Lower lobe of right lung (tissue), 2 donors: ENCODE data around the gene TBX20. TPM values are rescaled to one million over a fixed set of nuclear protein-coding genes. Genes with fewer than 3 reads are reported as not detected.

ENCODE experiments used
- ATAC-seq, 2 donors: fragments of 200-7000 bp; cut with Tn5 transposase; one replicate each; pipeline ENCODE4 v1.9.1; 2020 to 2022; ENCODE audit warnings: mild to moderate bottlenecking in 2 of 2, moderate library complexity in 2 of 2
- DNase-seq: peaks from one replicate; pipeline ENCODE4 v3.0.0-alpha.2; 2020
- H3K27ac ChIP-seq: fragments of 200-600 bp; one replicate; pipeline ENCODE4 v1.8.0; 2022
- H3K27me3 ChIP-seq: fragments of 200-600 bp; one replicate; pipeline ENCODE4 v1.8.0; 2022; ENCODE audit warnings: low read depth
- H3K36me3 ChIP-seq: fragments of 200-600 bp; one replicate; pipeline ENCODE4 v1.8.0; 2022; ENCODE audit warnings: mild to moderate bottlenecking
- H3K4me1 ChIP-seq: fragments of 200-600 bp; one replicate; pipeline ENCODE4 v1.8.0; 2022
- H3K4me3 ChIP-seq: fragments of 200-600 bp; one replicate; pipeline ENCODE4 v1.8.0; 2022; ENCODE audit warnings: mild to moderate bottlenecking
- H3K9me3 ChIP-seq: fragments of 200-600 bp; one replicate; pipeline ENCODE4 v1.8.0; 2022
- intact Hi-C: fragments of 100-400 bp; cut with DNase I; formaldehyde crosslinking; loops from one replicate; pipeline ENCODE4 v1.11.0; 2022
- total RNA-seq: library from RNA; stranded (reverse); fragmentation: NEBNext Ultra II Directional; extraction: Animal tissue kit (Norgen Biotek cat#: 25700); gene quantifications from one replicate; pipeline ENCODE4 v1.2.1, GENCODE V29; 2021
- TF ChIP-seq, protein P1 (sequence below): fragments of 200-600 bp; IDR thresholded peaks from one replicate; pipeline ENCODE4 v1.8.0; 2022; ENCODE audit warnings: antibody characterized with exemption, mild to moderate bottlenecking
- donor health status: DM: no; HTN: yes; CAD: no; lungs with severe emphysema.

TBX20 gene
- total RNA-seq, 1 donor from 2014 or later, result 0.65 TPM

DNA sequence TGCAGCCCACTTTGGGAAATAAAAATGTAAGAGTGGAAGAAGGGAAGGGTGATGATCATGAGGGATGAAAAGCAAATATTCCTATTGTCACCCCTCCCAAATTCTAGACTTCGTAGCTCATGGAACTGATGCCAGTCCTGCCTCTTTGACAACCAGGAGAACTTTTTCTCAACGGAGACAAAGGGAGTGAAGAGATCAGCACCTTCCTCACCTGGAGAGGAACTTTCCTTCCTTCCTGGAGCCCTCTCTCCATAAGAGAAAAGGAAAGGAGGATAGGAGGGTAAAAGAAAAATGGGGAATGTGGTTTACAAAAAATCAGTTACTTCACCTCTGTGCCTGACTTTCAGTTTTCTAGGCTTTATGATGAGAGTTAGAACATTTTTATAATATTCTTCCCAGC is 3.4 kb downstream of the TBX20 start:
- TF ChIP-seq, protein P1, sequence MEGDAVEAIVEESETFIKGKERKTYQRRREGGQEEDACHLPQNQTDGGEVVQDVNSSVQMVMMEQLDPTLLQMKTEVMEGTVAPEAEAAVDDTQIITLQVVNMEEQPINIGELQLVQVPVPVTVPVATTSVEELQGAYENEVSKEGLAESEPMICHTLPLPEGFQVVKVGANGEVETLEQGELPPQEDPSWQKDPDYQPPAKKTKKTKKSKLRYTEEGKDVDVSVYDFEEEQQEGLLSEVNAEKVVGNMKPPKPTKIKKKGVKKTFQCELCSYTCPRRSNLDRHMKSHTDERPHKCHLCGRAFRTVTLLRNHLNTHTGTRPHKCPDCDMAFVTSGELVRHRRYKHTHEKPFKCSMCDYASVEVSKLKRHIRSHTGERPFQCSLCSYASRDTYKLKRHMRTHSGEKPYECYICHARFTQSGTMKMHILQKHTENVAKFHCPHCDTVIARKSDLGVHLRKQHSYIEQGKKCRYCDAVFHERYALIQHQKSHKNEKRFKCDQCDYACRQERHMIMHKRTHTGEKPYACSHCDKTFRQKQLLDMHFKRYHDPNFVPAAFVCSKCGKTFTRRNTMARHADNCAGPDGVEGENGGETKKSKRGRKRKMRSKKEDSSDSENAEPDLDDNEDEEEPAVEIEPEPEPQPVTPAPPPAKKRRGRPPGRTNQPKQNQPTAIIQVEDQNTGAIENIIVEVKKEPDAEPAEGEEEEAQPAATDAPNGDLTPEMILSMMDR, result no peak
- Histone ChIP-seq H3K4me3 (no peak overlapping the region), H3K4me1 (peaks cover 8% of the 10 kb centered on the region), H3K27me3 (peaks cover 88% of the 10 kb centered on the region), H3K36me3 (no peaks in the 10 kb centered on the region), H3K27ac (no peak overlapping the region), H3K9me3 (no peaks in the 10 kb centered on the region)
- DNase-seq, result no peak
- intact Hi-C loops, result no loop called here
- ATAC-seq, result no peak

DNA sequence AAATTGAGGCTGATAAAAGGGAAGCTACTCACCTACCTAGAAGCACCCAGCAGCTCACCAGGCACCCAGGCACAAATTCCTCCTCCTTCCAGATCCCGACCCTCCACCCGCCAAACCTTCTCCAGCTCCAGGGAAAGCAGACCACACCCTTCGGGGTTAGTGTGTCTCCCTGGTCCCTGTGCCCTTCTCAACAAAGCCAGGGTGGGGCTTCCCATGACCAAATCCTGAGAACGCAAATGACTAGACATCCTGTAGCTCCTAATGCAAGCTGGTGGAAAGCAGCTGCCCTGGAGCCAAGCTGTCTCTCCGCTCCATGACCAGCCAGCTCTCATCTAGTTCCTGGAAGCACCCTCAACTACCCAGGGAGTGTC is 4.4 kb downstream of the TBX20 start:
- peaks cover 8% of the 10 kb centered on the region for H3K4me1 ChIP-seq
- ATAC-seq, result no peak
- H3K36me3 ChIP-seq, result no peaks in the 10 kb centered on the region
- peaks cover 79% of the 10 kb centered on the region for H3K27me3 ChIP-seq
- no peak overlapping the region for H3K27ac ChIP-seq
- H3K4me3 ChIP-seq, result no peak overlapping the region
- no peak for DNase-seq
- TF ChIP-seq, protein P1, result no peak
- intact Hi-C loops, result no loop called here
- H3K9me3 ChIP-seq, result no peaks in the 10 kb centered on the region

DNA sequence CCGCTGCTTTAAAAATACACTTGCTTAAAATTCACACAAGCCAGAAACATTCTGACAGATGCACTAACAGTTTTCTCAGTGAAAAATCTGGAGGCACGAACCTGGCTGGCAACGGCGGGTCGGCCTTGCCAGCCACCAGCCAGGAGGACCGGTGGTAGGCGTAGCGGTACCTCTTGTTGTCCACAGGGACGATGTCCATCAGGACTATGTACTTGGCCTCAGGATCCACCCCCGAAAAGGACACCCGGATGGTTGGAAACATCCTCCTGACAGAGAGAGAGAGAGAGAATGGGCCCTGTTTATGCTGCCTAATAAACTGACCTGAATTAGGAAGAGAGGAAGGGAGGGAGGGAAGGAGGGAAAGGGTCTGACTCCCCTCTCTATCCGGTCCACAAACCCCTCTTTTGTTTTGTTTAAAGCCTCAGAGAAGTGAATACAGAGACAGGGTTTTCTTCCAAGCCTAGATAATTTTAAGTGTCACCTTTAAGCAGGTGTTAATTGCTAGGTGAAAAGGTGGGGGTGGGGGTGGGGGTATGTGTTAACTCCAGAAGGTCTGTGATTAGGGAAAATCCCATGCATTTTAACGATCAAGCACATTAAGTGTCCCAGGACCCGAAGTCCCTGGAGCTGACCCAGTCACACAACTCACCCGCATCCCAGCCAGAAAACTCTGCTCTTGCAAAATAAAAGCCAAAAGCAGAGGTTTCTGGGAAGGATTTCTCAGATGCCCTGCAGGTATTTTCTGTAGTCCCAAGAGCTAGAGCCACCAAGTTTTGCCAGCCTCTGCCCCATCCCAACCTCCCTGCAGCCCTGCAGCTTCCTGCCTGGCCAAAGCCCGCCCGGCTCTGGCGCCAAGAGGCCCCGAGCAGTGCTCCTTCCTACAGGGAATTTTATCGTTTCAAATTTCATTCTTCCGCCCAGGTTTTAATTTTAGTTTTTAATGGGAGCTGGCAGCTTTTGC is 5.0 kb downstream of the TBX20 start:
- no peak for DNase-seq
- Histone ChIP-seq H3K4me1 (peaks cover 8% of the 10 kb centered on the region), H3K27ac (no peak overlapping the region), H3K4me3 (no peak overlapping the region), H3K27me3 (peaks cover 72% of the 10 kb centered on the region), H3K36me3 (no peaks in the 10 kb centered on the region), H3K9me3 (no peaks in the 10 kb centered on the region)
- no peak for ATAC-seq
- intact Hi-C loops, result no loop called here
- TF ChIP-seq, protein P1, result no peak

DNA sequence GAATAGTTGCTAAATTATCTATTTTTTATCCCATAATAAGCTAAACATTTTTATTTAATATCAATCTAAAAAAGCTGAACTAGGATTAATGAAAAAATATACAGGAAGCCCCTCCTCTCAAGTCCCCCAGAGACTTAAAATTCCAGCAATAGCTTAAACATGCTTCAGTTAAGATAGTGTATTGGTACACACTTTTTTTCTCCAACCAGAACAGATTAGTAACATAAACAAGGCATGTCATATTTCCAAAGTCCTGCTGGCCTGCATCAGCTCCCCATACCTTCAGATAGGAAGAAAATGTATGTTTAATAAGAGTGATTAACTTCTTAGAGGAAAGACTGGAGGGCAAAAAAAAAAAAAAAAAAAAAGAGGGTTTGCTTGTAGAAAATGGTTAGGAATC is 7.1 kb downstream of the TBX20 start:
- TF ChIP-seq, protein P1, result no peak
- H3K27me3 ChIP-seq, result peaks cover 52% of the 10 kb centered on the region

DNA sequence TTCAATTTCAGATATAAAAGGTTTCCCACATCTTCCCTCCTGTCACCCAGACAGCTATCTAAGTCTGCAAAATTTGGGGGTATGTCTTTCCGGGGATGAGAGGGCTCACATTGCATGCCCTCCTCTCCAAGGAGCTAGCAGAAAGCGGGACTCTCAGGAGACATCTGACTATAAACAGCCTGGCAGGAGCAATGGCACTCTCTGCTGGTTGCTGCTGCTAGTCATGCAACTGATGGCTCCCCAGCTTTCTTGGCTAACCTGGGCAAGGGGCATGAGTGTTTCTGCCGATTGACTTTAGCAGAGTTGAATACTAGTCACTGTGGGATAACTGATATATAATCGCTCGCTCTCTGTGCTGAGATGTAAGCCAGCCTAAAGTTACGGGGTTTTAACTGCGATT is 12.0 kb downstream of the TBX20 start:
- no peaks in the 10 kb centered on the region for H3K4me1 ChIP-seq
- TF ChIP-seq, protein P1, result no peak
- no peaks in the 10 kb centered on the region for H3K9me3 ChIP-seq
- H3K27ac ChIP-seq, result no peak overlapping the region
- ATAC-seq (no peak), DNase-seq (no peak)
- H3K27me3 ChIP-seq, result peaks cover 8% of the 10 kb centered on the region
- H3K4me3 ChIP-seq, result no peak overlapping the region
- intact Hi-C loops, result no loop called here
- H3K36me3 ChIP-seq, result no peaks in the 10 kb centered on the region

More for the DNA sequence above, 7.1 kb downstream of the TBX20 start:
- H3K4me3 ChIP-seq, result no peak overlapping the region
- DNase-seq (no peak), ATAC-seq (no peak)
- no peak overlapping the region for H3K27ac ChIP-seq
- no peaks in the 10 kb centered on the region for H3K9me3 ChIP-seq
- H3K36me3 ChIP-seq, result no peaks in the 10 kb centered on the region
- intact Hi-C loops, result no loop called here
- no peaks in the 10 kb centered on the region for H3K4me1 ChIP-seq
